ENCODE measurements around the gene ARL5B.

DNA sequence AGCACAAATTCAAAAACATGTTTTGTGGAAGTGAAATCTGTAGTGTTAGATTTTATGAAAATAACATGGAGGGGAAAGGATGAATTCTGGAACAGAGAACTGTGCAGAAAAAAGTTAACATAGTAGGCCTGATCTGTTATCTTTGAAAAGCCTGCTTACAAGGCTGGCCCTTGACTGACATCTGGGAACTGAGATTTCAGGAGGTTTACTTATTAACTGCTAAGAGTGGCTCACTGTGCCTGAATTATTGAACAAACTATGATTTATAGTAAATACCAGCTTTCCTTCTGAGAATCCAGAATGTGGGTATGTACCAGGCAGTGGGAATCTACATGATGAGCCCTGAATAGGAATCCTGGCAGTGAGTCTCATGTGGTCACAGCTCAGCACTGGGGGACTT, 38.4 kb upstream of the ARL5B start:
- TF ChIP-seq, protein P1, sequence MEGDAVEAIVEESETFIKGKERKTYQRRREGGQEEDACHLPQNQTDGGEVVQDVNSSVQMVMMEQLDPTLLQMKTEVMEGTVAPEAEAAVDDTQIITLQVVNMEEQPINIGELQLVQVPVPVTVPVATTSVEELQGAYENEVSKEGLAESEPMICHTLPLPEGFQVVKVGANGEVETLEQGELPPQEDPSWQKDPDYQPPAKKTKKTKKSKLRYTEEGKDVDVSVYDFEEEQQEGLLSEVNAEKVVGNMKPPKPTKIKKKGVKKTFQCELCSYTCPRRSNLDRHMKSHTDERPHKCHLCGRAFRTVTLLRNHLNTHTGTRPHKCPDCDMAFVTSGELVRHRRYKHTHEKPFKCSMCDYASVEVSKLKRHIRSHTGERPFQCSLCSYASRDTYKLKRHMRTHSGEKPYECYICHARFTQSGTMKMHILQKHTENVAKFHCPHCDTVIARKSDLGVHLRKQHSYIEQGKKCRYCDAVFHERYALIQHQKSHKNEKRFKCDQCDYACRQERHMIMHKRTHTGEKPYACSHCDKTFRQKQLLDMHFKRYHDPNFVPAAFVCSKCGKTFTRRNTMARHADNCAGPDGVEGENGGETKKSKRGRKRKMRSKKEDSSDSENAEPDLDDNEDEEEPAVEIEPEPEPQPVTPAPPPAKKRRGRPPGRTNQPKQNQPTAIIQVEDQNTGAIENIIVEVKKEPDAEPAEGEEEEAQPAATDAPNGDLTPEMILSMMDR (IDR thresholded peaks at IDR 0.05), result no peak
- TF ChIP-seq, protein P2, sequence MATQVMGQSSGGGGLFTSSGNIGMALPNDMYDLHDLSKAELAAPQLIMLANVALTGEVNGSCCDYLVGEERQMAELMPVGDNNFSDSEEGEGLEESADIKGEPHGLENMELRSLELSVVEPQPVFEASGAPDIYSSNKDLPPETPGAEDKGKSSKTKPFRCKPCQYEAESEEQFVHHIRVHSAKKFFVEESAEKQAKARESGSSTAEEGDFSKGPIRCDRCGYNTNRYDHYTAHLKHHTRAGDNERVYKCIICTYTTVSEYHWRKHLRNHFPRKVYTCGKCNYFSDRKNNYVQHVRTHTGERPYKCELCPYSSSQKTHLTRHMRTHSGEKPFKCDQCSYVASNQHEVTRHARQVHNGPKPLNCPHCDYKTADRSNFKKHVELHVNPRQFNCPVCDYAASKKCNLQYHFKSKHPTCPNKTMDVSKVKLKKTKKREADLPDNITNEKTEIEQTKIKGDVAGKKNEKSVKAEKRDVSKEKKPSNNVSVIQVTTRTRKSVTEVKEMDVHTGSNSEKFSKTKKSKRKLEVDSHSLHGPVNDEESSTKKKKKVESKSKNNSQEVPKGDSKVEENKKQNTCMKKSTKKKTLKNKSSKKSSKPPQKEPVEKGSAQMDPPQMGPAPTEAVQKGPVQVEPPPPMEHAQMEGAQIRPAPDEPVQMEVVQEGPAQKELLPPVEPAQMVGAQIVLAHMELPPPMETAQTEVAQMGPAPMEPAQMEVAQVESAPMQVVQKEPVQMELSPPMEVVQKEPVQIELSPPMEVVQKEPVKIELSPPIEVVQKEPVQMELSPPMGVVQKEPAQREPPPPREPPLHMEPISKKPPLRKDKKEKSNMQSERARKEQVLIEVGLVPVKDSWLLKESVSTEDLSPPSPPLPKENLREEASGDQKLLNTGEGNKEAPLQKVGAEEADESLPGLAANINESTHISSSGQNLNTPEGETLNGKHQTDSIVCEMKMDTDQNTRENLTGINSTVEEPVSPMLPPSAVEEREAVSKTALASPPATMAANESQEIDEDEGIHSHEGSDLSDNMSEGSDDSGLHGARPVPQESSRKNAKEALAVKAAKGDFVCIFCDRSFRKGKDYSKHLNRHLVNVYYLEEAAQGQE (IDR thresholded peaks at IDR 0.05; ENCODE audit: insufficient read depth in 1 of 2, low read depth in 2 of 2, low read length in 1 of 2), result no peak
- TF ChIP-seq POLR2AphosphoS5 (IDR thresholded peaks at IDR 0.05; ENCODE audit: low read depth, low read length) (no peak), SIN3A (IDR thresholded peaks at IDR 0.05; ENCODE audit: borderline replicate concordance, insufficient read depth, low read depth, low read length) (no peak), TCF7L2 (IDR thresholded peaks at IDR 0.05; ENCODE audit: low read depth, low read length) (no peak)
